ENCODE results near the gene PNN. TPM values are rescaled to one million over a fixed set of nuclear protein-coding genes. Genes with fewer than 3 reads are reported as not detected.

The PNN gene
- total and polyA plus RNA-seq, 9 of the 15 experiments (the other 6 are each of a cell fraction or from before 2014, with no cell fraction given): 30.2 to 188 (median 69.7) TPM

GRCh38 chr14:39177168-39177545, 2.1 kb downstream of the PNN start:
- H3K36me3 ChIP-seq (ENCODE audit: control insufficient read depth, insufficient read depth, low read length): peaks cover 64% of the 10 kb centered on the region
- H2AFZ ChIP-seq (ENCODE audit: low read depth, low read length): no peak overlapping the region
- ATAC-seq: no peak
- WGBS (ENCODE audit: insufficient coverage, low coverage, missing lambda C conversion rate): 91% methylated on average over 6 of the region's 9 CpGs
- no peak overlapping the region; the same call in 1 of the 2 replicates for H3K4me2 ChIP-seq (ENCODE audit: insufficient read depth, low read length)
- H3K9me1 ChIP-seq (ENCODE audit: control insufficient read depth, insufficient read depth, low read length): no peaks in the 10 kb centered on the region
- no peak for FAIRE-seq
- in situ Hi-C loops (cut with MboI): no loop called here
- H3K4me3 ChIP-seq: no peak overlapping the region
- no peaks in the 10 kb centered on the region for H3K9me3 ChIP-seq (replicated peaks; ENCODE audit: control insufficient read depth, insufficient read depth, low read depth, low read length)
- H3K27me3 ChIP-seq (ENCODE audit: control insufficient read depth in 2 of 2, insufficient read depth in 2 of 2, low read length in 2 of 2): no peaks in the 10 kb centered on the region
- H4K20me1 ChIP-seq (replicated peaks; ENCODE audit: control insufficient read depth, insufficient read depth, low read length): no peaks in the 10 kb centered on the region
- ChIA-PET POLR2A (no interaction called here), CTCF (ENCODE audit: low intra/inter-chr PET ratio) (no interaction called here)
- H3K9ac ChIP-seq (ENCODE audit: insufficient read depth in 1 of 2, low read depth in 2 of 2, low read length in 2 of 2): peak overlapping the region in 1 of 2 experiments; percentile 73; a peak in 2 of 4 replicates
- peaks cover 9 to 10% of the 10 kb centered on the region in 2 experiments; a peak in 4 of 5 replicates for H3K4me1 ChIP-seq (replicated peaks in 1 of 2; ENCODE audit: control insufficient read depth in 2 of 2, insufficient read depth in 2 of 2, low read length in 2 of 2)
- DNase-seq (ENCODE audit: extremely low read depth in 1 of 4, low spot score in 3 of 4): no peak
- peaks cover 40% of the 10 kb centered on the region for H3K79me2 ChIP-seq (ENCODE audit: control insufficient read depth, insufficient read depth, low read length)
- intact Hi-C loops (cut with micrococcal nuclease): loop anchor here (10.0 kb wide), 1 partner anchor 88 kb away; no protein-coding TSS in a partner anchor
- H3K27ac ChIP-seq (ENCODE audit: extremely low read depth, low read depth, low read length): no peak overlapping the region
- BruUV-seq (replicated peaks): no TSS peak
- TF ChIP-seq FOXA1 (IDR thresholded peaks at IDR 0.05; ENCODE audit: borderline replicate concordance): no peak
- TF ChIP-seq ZNF143 (CRISPR knock-in tag; IDR thresholded peaks at IDR 0.05): no peak
- no peak for TF ChIP-seq ZNF280A (IDR thresholded peaks at IDR 0.05; ENCODE audit: low read depth, partially characterized antibody)
- TF ChIP-seq SAFB2 (IDR thresholded peaks at IDR 0.05; ENCODE audit: borderline replicate concordance, low read depth, low read length, severe bottlenecking): no peak
- peak; percentile 52; the same call in 1 of the 2 replicates for TF ChIP-seq POLR2G (IDR thresholded peaks at IDR 0.05; ENCODE audit: low read depth, low read length)
- TF ChIP-seq SREBF1 (IDR thresholded peaks at IDR 0.05; ENCODE audit: borderline replicate concordance, low read depth, low read length): no peak
- no peak for TF ChIP-seq ZNF561 (CRISPR knock-in tag; conservative IDR thresholded peaks at IDR 0.05)
- TF ChIP-seq NFRKB (IDR thresholded peaks at IDR 0.05; ENCODE audit: low read depth): no peak
- TF ChIP-seq ETS2 (tag; IDR thresholded peaks at IDR 0.05; ENCODE audit: borderline replicate concordance, poor library complexity, severe bottlenecking): no peak
- TF ChIP-seq PRMT5 (CRISPR knock-in tag; IDR thresholded peaks at IDR 0.05): no peak

Measured in K562 (cell line).